ENCODE measurements around the gene PRDX3.

The PRDX3 gene

GRCh38 chr10:119178372-119179119 lies at the start of gene PRDX3:
Gene PRDX3, minus strand, starts transcription at chr10:119178812. Its CDS starts 22 bp downstream, at chr10:119178790.
- H3K9me3 Mint-ChIP-seq = no peaks in the 10 kb centered on the region
- peak within 1 kb of the TSS; percentile 94 for H3K27ac Mint-ChIP-seq
- intact Hi-C loops (cut with micrococcal nuclease) = loop anchor here (1.0 kb wide), 1 partner anchor 13 kb away; the partner anchor contains the start of gene SFXN4
- H3K36me3 Mint-ChIP-seq (ENCODE audit: low read depth) = peaks cover 34% of the 10 kb centered on the region
- H3K4me3 Mint-ChIP-seq = peak within 1 kb of the TSS; percentile 98
- H3K27me3 Mint-ChIP-seq = no peaks in the 10 kb centered on the region
- H3K4me1 Mint-ChIP-seq (ENCODE audit: low read depth) = peaks cover 35% of the 10 kb centered on the region

GRCh38 chr10:119227825-119228224 lies 49.2 kb upstream of the PRDX3 start:
- intact Hi-C loops (cut with micrococcal nuclease) = no loop called here

GRCh38 chr10:119225083-119225658 lies 46.6 kb upstream of the PRDX3 start:
- H3K4me1 Mint-ChIP-seq (ENCODE audit: low read depth) = peaks cover 12% of the 10 kb centered on the region
- H3K9me3 Mint-ChIP-seq = no peaks in the 10 kb centered on the region
- H3K27ac Mint-ChIP-seq = no peak overlapping the region
- intact Hi-C loops (cut with micrococcal nuclease) = no loop called here
- H3K27me3 Mint-ChIP-seq = peaks cover 8% of the 10 kb centered on the region
- no peaks in the 10 kb centered on the region for H3K36me3 Mint-ChIP-seq (ENCODE audit: low read depth)
- no peak overlapping the region for H3K4me3 Mint-ChIP-seq

More at GRCh38 chr10:119227825-119228224, 49.2 kb upstream of the PRDX3 start:
- H3K27me3 Mint-ChIP-seq = peaks cover 4% of the 10 kb centered on the region
- no peaks in the 10 kb centered on the region for H3K36me3 Mint-ChIP-seq (ENCODE audit: low read depth)
- H3K4me3 Mint-ChIP-seq = no peak overlapping the region
- H3K27ac Mint-ChIP-seq = no peak overlapping the region
- no peaks in the 10 kb centered on the region for H3K9me3 Mint-ChIP-seq
- H3K4me1 Mint-ChIP-seq (ENCODE audit: low read depth) = no peaks in the 10 kb centered on the region

- peaks cover 12% of the 10 kb centered on the region for H3K4me1 Mint-ChIP-seq (ENCODE audit: low read depth)
- no peak overlapping the region for H3K4me3 Mint-ChIP-seq
- H3K36me3 Mint-ChIP-seq (ENCODE audit: low read depth) = no peaks in the 10 kb centered on the region
- no peaks in the 10 kb centered on the region for H3K9me3 Mint-ChIP-seq
- H3K27me3 Mint-ChIP-seq = peaks cover 6% of the 10 kb centered on the region
- H3K27ac Mint-ChIP-seq = no peak overlapping the region
- intact Hi-C loops (cut with micrococcal nuclease) = no loop called here
Observed at GRCh38 chr10:119222966-119223386, 44.4 kb upstream of the PRDX3 start.

- Mint-ChIP-seq H3K36me3 (ENCODE audit: low read depth) (no peaks in the 10 kb centered on the region), H3K27me3 (peaks cover 6% of the 10 kb centered on the region), H3K27ac (no peak overlapping the region), H3K4me3 (no peak overlapping the region), H3K4me1 (ENCODE audit: low read depth) (peaks cover 12% of the 10 kb centered on the region), H3K9me3 (no peaks in the 10 kb centered on the region)
- intact Hi-C loops (cut with micrococcal nuclease) = no loop called here
Observed at GRCh38 chr10:119222537-119222936, 43.9 kb upstream of the PRDX3 start.

GRCh38 chr10:119221666-119222065 lies 43.1 kb upstream of the PRDX3 start:
- H3K27ac Mint-ChIP-seq = no peak overlapping the region
- peaks cover 12% of the 10 kb centered on the region for H3K4me1 Mint-ChIP-seq (ENCODE audit: low read depth)
- no peaks in the 10 kb centered on the region for H3K36me3 Mint-ChIP-seq (ENCODE audit: low read depth)
- intact Hi-C loops (cut with micrococcal nuclease) = no loop called here
- peaks cover 6% of the 10 kb centered on the region for H3K27me3 Mint-ChIP-seq
- no peaks in the 10 kb centered on the region for H3K9me3 Mint-ChIP-seq
- no peak overlapping the region for H3K4me3 Mint-ChIP-seq

- Mint-ChIP-seq H3K36me3 (ENCODE audit: low read depth) (no peaks in the 10 kb centered on the region), H3K4me3 (no peak overlapping the region), H3K9me3 (no peaks in the 10 kb centered on the region), H3K27me3 (peaks cover 6% of the 10 kb centered on the region), H3K4me1 (ENCODE audit: low read depth) (peaks cover 12% of the 10 kb centered on the region), H3K27ac (no peak overlapping the region)
- intact Hi-C loops (cut with micrococcal nuclease) = no loop called here
Observed at GRCh38 chr10:119221201-119221600, 42.6 kb upstream of the PRDX3 start.

- Mint-ChIP-seq H3K4me1 (ENCODE audit: low read depth) (peaks cover 16% of the 10 kb centered on the region), H3K27me3 (peaks cover 6% of the 10 kb centered on the region), H3K27ac (no peak overlapping the region), H3K9me3 (no peaks in the 10 kb centered on the region), H3K4me3 (no peak overlapping the region), H3K36me3 (ENCODE audit: low read depth) (no peaks in the 10 kb centered on the region)
- intact Hi-C loops (cut with micrococcal nuclease) = no loop called here
Observed at GRCh38 chr10:119219871-119220270, 41.3 kb upstream of the PRDX3 start.

GRCh38 chr10:119217991-119218490 lies 39.4 kb upstream of the PRDX3 start:
- Mint-ChIP-seq H3K27ac (no peak overlapping the region), H3K4me1 (ENCODE audit: low read depth) (peaks cover 21% of the 10 kb centered on the region), H3K36me3 (ENCODE audit: low read depth) (no peaks in the 10 kb centered on the region), H3K9me3 (no peaks in the 10 kb centered on the region), H3K27me3 (peaks cover 6% of the 10 kb centered on the region), H3K4me3 (no peak overlapping the region)
- intact Hi-C loops (cut with micrococcal nuclease) = no loop called here

GRCh38 chr10:119217401-119217800 lies 38.8 kb upstream of the PRDX3 start:
- peaks cover 22% of the 10 kb centered on the region for H3K4me1 Mint-ChIP-seq (ENCODE audit: low read depth)
- no peak overlapping the region for H3K27ac Mint-ChIP-seq
- no peaks in the 10 kb centered on the region for H3K36me3 Mint-ChIP-seq (ENCODE audit: low read depth)
- peaks cover 4% of the 10 kb centered on the region for H3K27me3 Mint-ChIP-seq
- no peak overlapping the region for H3K4me3 Mint-ChIP-seq
- intact Hi-C loops (cut with micrococcal nuclease) = no loop called here
- H3K9me3 Mint-ChIP-seq = no peaks in the 10 kb centered on the region

- Mint-ChIP-seq H3K4me3 (no peak overlapping the region), H3K27ac (no peak overlapping the region), H3K36me3 (ENCODE audit: low read depth) (no peaks in the 10 kb centered on the region), H3K9me3 (no peaks in the 10 kb centered on the region), H3K4me1 (ENCODE audit: low read depth) (peaks cover 15% of the 10 kb centered on the region), H3K27me3 (no peaks in the 10 kb centered on the region)
- intact Hi-C loops (cut with micrococcal nuclease) = no loop called here
Observed at GRCh38 chr10:119216127-119216526, 37.5 kb upstream of the PRDX3 start.

GRCh38 chr10:119215371-119215770 lies 36.8 kb upstream of the PRDX3 start:
- intact Hi-C loops (cut with micrococcal nuclease) = no loop called here
- Mint-ChIP-seq H3K4me3 (no peak overlapping the region), H3K27ac (no peak overlapping the region), H3K9me3 (no peaks in the 10 kb centered on the region), H3K27me3 (no peaks in the 10 kb centered on the region), H3K4me1 (ENCODE audit: low read depth) (peaks cover 15% of the 10 kb centered on the region), H3K36me3 (ENCODE audit: low read depth) (no peaks in the 10 kb centered on the region)

- Mint-ChIP-seq H3K4me3 (no peak overlapping the region), H3K9me3 (no peaks in the 10 kb centered on the region), H3K36me3 (ENCODE audit: low read depth) (no peaks in the 10 kb centered on the region), H3K27me3 (peaks cover 17% of the 10 kb centered on the region), H3K27ac (no peak overlapping the region), H3K4me1 (ENCODE audit: low read depth) (peaks cover 38% of the 10 kb centered on the region)
- intact Hi-C loops (cut with micrococcal nuclease) = no loop called here
Observed at GRCh38 chr10:119211625-119212441, 33.2 kb upstream of the PRDX3 start.

GRCh38 chr10:119211176-119211575 lies 32.6 kb upstream of the PRDX3 start:
- no peak overlapping the region for H3K4me3 Mint-ChIP-seq
- peaks cover 17% of the 10 kb centered on the region for H3K27me3 Mint-ChIP-seq
- intact Hi-C loops (cut with micrococcal nuclease) = no loop called here
- no peak overlapping the region for H3K27ac Mint-ChIP-seq
- peaks cover 4% of the 10 kb centered on the region for H3K36me3 Mint-ChIP-seq (ENCODE audit: low read depth)
- H3K9me3 Mint-ChIP-seq = no peaks in the 10 kb centered on the region
- H3K4me1 Mint-ChIP-seq (ENCODE audit: low read depth) = peaks cover 43% of the 10 kb centered on the region

Measured in dendritic cell treated with granulocyte-macrophage colony-stimulating factor and Interleukin-4, amounts not matched to agents 40 ng/mL and 50 ng/mL, for 4 days (primary cell).